CD4-positive, alpha-beta T cell treated with Interferon gamma for 1 hour (primary cell): ENCODE measurements around the gene PNPLA7.
"Not testable (repeated sequence)": the region's sequence is repeated elsewhere in the genome, so short reads cannot be mapped to it uniquely, and the experiment has no call there.

Experiments
- DNase-seq: peaks from one replicate; pipeline ENCODE4 v3.0.0-alpha.2; 2020

The PNPLA7 gene

DNA sequence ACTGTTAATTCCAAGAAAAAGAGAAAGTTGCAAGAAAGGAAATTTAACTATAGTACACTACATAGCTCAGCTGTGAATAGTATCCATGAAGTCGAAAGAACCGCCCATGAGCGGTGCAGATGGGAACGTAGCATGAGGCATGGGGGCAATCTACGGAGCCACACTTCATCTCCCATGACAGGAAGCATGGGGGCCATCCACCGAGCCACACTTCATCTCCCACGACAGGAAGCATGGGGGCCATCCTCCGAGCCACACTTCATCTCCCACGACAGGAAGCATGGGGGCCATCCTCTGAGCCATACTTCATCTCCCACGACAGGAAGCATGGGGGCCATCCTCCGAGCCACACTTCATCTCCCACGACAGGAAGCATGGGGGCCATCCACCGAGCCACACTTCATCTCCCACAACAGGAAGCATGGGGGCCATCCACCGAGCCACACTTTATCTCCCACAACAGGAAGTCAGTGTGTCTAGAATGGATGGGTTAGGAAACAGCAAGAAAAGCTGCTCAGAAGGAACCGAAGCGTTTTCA is 13.5 kb downstream of the PNPLA7 start:
- not testable (repeated sequence) for DNase-seq

DNA sequence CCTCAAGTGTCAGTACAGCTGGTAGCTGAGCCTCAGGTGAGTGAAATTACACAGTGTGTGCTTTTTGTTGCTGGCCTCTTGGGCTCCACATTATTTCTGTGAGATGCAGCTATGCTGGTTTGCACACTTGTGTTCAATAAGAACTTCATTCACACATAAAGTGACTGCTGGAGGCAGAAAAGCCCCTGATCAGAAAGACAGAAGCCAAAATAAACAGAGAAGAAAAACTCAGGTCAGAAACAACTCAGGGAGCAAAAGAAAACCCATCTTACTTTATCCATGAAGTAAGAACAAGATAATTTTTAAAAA is 15.1 kb downstream of the PNPLA7 start:
- DNase-seq, result no peak

DNA sequence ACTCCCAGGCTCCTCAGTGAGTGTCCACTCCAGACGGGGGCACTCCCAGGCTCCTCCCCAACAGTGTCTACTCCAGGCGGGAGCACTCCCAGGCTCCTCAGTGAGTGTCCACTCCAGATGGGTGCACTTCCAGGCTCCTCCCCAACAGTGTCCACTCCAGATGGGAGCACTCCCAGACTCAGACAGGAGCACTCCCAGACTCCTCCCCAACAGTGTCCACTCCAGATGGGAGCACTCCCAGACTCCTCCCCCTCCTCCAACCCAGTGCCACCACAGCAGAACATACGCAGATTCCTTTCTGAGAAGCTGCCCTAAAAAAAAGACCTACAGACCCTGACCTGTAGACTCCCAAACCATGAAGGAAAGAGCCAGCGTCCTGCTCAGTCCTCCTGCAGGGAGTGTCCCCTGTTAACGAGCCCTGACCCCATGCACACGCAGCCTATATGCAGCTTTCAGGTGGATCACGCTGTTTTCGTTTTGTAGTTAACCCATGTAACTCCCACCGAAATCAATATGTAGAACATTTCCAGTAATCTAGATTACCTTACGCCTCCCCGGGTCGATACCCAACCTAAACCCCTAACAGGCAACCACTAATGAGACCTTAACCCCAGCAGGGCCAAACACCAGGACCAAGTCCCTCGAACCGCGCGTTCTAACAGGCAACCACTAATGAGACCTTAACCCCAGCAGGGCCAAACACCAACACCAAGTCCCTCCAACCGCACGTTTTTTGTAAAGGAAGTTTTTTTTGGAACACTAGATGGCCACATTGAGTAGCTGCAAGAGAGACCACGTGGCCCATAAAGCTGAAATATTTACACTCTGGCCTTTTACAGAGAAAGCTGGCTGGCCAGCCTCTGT is 15.7 kb downstream of the PNPLA7 start:
- no peak for DNase-seq

DNA sequence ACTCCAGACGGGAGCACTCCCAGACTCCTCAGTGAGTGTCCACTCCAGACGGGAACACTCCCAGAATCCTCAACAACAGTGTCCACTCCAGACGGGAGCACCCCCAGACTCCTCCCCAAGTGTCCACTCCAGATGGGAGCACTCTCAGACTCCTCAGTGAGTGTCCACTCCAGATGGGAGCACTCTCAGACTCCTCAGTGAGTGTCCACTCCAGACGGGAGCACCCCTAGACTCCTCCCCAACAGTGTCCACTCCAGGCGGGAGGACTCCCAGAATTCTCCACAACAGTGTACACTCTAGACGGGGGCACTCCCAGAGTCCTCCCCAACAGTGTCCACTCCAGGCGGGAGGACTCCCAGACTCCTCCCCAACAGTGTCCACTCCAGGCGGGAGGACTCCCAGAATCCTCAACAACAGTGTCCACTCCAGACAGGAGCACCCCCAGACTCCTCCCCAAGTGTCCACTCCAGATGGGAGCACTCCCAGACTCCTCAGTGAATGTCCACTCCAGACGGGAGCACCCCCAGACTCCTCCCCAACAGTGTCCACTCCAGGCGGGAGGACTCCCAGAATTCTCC is 17.2 kb downstream of the PNPLA7 start:
- not testable (repeated sequence) for DNase-seq

DNA sequence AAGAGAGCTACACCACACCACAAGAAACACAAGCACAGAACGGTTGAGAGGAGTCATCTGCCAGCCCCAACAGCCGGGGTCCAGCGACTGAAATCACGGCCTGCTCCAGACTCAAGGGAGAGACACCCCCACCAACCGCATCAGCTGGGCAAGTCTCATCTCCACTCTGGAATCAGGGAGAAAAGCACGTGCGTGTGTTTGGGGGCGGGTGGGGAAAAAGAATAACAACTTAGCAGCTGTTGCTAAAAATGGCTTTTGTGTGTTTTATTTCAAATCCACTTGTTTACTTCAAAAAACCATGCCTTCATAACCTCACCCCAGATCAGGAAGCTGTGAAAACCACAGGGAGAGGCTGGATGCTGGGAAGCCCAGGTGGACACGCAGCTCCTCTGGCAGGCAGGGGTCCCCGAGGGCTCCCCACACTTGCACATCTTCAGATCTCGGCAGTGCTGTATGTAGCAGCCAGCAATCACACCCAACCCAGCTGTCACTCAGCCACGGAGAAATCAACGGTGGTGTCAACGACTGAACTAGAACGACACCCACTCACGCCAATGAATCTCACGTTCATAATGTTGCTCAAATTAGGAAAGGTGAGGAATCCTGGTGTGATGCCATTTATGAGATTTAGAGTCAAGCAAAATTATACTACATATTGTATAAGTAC is 19.0 kb downstream of the PNPLA7 start:
- DNase-seq, result no peak

DNA sequence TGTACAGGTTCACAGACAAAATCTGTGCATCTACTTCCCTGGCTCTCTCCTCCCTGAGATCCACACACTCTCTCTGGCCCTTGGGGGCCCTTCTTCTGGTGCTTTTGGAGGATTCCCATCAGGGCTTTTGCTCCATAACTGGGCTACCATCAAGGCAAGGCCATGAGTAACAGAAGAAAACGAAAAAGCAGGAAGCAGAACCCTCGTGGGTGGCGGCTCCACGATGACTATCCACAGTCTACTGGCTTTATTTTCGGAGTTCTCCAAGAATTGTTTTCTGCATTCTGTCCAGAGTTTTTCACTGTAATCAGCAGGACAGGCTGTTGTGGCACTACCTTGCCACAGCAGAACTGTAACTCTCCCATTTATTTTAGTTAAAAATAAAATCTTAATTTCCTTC is 19.9 kb downstream of the PNPLA7 start:
- DNase-seq, result no peak

DNA sequence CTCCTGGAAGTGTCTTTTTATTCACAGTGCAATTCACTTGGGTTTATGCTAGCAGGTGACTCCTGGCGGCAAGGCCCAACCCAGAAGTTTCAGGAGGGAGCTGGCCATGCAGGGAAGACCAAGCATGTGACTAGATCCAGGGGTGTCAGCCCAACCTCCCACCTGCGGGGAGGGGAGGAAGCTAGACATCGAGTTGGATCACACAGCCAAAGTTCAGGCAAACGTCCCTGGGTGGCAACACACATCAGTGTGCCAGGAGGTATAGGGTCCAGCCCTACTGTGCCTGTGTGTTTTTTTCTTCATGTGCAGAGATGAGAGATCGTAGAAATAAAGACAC is 25.3 kb downstream of the PNPLA7 start:
- DNase-seq, result no peak

DNA sequence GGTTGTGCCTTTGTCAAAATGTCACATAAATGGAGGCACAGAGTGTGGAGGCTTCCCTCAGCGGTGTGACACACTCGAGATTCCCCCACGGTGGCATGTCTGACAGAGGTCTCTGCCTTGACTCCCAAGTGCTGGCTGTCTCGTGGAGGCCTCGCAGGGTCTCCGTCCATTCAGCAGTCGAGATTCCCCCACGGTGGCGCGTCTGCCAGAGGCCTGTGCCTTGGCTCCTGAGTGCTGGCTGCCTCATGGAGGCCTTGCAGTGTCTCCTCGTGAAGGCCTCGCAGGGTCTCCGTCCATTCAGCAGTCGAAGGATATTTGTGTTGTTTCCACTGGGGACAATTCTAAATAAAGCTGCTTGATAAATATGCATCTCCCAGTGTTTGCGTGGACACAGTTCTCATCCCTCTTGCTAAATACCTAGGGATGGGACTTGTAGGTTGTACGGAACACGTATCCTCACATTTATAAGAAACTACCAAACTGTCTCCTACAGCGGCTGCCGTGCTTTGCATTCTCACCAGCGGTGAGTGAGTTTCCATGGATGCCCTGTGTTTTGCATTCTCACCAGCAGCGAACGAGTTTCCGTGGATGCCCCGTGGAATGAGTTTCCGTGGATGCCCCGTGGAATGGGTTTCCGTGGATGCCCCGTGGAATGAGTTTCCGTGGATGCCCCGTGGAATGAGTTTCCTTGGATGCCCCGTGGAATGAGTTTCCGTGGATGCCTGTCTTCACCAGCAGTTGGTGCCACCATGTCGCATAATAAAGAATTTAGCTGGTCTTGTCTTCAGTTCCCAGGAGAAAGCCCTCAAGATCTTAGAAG is 25.8 kb downstream of the PNPLA7 start:
- no peak for DNase-seq

DNA sequence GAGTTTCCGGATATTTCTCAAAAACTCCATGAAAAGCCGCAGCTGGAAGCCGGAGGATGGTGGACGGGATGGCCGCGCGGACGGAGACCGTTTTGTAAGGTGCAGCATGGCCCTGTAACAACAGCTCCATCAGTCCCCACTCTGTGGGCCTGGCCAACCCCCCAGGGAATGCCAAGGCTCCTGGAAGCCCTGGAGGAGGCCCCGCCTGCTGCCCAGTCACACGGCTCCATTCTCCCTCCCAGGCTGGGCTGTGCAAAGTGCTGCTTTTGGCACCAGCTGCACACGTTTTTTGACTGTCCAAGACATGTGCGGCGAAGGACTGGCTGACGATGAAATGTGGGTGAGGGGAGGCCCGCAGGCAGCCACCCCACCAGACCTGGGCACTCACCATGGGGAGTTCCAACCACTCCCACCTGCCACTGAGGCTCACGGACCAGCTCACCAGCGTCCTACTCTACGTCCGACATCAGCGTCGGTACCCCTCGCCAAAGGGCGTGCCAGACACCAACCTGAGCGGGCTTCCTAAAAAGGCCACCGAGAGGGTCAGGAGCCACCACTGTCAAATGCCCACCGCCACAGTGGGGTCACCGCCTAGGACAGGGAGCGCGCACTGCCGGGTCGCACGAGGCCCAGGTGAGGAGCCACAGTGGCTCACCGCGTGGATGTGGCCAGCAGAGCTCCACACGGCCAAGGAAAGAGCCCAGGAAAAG is 27.3 kb downstream of the PNPLA7 start:
- no peak for DNase-seq

DNA sequence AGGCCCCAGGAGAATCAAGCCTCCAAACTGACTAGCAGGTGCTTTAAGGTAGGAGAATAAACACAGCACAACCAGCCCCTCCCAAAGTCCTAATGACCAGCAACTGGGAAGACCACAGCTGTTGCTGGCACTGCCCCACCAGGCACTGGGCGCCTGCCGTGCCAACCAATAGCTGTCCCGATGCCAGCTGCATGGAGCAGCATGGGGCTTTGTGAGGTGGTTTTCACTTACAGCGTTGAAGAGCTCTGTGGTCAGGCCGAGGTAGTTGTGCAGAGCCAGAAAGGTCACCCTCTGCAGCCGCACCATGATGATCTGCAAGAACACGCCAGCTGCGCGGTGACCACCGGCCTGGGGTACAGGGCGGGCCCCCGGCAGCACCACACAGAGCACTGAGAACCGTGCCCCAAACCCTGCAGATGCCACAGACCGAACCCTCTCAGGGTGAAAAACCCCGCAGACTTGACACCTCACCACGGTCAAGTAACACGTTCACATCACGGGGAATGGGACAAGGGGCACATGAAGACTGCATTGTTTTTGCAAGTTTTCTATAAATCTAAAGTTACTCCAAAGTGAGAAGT is 28.7 kb downstream of the PNPLA7 start:
- no peak for DNase-seq

DNA sequence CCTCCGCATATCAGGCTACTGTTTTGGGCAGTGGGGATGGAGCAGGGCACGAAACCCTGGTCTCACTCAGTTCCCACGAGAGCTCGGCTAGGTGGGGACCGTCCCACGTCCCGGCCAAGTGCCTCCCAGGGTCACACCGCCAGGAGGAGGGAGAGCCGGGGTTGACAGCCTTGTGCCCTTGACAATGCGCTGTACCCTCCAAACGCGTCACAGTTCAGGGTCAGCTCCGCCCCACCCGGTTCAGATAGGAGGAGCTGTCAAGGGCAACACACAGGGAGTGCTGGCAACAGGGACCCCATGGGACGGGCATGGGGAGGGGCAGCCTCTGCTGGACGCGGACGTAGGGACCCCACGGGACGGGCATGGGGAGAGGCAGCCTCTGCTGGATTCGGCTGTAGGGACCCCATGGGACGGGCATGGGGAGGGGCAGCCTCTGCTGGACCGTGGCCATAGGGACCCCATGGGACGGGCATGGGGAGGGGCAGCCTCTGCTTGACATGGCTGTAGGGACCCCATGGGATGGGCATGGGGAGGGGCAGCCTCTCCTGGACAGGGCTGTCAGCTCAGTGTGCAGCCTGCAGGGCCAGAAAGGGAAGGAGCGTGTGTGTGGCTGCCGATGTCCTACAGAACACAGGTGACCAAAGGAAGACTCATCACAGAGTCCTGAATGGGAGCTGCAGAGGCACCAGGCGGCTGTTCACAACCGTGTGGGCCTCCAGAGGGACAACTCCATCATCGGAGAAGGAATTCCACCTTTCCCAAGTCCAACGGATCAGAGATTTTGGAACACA is 29.4 kb downstream of the PNPLA7 start:
- no peak for DNase-seq

DNA sequence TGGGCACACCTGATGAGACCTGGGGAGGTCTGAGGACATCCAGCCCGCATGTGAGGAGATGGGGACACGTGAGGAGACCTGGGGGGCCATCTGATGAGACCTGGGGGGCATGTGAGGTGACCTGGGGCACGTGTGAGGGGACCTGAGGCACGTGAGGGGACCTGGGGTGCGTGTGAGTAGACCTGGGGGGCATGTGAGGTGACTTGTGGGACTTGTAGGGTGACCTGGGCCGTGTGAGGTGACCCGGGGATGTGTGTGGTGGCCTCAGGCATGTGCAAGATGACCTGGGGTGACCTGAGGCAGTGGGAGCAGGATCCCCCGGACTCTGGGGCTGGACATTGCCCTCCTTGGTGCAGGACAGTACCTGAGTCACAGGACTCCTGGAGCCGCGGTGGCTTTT is 30.6 kb downstream of the PNPLA7 start:
- no peak for DNase-seq

DNA sequence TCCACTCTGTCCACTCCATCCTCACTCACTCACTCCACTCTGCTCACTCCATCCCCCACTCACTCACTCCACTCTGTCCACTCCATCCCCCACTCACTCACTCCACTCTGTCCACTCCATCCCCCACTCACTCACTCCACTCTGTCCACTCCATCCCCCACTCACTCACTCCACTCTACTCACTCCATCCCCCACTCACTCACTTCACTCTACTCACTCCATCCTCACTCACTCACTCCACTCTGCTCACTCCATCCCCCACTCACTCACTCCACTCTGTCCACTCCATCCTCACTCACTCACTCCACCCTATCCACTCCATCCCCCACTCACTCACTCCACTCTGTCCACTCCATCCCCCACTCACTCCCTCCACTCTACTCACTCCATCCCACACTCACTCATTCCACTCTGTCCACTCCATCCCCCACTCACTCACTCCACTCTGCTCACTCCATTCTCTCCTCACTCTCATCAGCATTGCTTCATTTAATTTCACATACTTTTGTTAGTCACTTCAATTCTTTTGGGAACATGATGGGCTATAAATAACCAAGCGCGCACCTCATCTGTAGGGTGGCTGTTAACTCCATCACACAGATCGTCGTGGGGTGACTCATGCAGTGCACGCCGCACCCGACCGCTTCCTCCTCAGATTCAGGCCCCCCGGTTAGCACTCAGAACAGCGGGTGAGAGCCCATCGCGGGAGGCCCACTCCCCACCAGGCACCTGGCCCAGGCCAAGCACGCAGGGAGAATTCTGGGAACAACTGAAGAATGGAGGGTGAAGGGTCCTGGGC is 31.3 kb downstream of the PNPLA7 start:
- DNase-seq, result not testable (repeated sequence)

DNA sequence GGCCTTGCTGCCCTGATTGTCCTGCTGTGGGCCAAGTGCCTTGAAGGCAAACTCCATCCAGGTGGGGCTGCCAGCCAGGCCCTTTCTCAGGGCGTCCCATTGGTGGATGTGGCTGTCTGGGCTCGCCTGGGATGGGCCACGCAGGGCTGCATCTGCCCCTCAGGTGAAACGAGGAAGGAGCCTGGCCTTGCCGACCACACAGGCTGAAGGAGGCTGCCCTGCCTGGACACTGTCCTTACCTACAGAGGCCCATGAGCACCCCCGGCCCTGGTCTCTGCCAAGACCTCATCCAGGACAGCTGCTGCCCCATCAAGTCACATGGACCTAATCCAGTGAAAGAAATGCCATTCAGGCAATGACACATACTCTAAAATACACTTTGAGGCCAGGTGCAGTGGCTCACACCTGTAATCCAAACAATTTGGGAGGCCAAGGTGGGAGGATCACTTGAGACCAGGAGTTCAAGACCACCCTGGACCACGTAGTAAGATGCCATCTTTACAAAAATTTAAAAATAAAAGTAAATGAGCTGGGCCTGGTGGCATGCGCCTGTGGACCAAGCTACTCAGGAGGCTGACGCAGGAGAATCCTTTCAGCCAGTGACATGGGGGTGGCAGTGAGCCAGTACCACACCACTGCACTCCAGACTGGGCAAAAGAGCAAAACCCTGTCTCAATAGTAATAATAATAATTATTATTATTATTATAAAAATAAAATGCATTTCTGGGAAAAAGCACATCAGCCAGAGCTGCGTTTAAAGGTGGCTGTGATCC is 33.9 kb downstream of the PNPLA7 start:
- no peak for DNase-seq

DNA sequence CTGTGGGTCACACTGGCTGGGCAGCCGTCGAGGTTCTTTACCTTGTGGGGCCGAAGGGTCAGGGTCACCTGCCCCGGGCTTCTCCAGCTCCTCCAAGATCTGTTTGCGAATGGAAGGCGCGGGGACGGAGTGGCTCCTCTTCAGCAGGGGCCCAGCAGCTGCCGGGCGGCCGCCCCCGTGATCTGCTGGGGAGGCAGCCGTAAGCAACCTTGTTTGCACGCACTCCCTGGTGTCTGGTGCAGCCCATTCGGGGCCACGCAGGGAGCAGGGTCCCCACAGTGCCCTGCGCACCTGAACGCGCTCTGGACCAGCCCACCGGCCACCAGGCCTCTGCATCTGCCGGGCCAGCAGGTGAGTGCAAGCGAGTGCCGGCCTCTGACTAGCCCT is 34.9 kb downstream of the PNPLA7 start:
- no peak for DNase-seq

DNA sequence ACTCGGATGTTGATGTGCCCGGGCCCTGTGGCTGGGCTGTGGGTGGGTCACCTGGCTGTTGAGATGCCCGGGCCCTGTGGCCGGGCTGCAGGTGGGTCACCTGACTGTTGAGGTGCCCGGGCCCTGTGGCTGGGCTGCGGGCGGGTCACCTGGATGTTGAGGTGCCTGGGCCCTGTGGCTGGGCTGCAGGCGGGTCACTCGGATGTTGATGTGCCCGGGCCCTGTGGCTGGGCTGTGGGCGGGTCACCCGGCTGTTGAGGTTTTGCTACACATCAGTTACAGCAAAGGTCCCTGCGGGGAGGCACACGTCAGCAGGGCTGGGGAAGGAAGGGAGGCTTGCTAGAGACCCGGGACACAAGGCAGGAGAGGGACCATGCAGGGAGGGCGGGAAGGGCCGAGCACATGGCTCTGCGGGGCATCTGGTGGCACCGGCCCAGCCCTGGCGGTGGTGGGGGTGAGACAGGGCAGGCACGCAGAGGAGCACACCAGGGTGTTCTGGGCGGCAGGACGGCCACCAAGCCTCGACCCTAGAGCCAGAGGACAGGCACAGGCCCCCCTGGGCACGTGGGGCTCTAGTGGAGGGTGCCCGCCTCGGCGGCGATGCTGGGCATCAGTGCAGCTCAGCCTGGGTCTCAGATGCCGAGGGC is 35.4 kb downstream of the PNPLA7 start:
- DNase-seq, result no peak

DNA sequence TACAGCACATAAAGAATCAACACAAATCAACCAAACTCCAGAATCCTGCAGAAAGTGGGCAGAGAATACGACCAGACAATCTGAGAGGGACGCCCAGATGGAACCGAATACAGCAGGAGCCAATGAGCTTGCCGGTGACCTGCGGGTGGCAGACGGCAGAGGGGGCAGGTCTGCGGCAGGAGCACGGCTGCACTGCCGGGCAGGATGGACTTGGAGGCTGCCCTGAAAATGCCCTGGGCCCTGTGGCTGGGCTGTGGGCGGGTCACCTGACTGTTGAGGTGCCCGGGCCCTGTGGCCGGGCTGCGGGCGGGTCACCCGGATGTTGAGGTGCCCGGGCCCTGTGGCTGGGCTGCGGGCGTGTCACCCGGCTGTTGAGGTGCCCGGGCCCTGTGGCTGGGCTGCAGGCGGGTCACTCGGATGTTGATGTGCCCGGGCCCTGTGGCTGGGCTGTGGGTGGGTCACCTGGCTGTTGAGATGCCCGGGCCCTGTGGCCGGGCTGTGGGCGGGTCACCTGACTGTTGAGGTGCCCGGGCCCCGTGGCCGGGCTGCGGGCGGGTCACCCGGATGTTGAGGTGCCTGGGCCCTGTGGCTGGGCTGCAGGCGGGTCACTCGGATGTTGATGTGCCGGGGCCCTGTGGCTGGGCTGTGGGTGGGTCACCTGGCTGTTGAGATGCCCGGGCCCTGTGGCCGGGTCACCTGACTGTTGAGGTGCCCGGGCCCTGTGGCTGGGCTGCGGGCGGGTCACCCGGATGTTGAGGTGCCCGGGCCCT is 36.2 kb downstream of the PNPLA7 start:
- not testable (repeated sequence) for DNase-seq

DNA sequence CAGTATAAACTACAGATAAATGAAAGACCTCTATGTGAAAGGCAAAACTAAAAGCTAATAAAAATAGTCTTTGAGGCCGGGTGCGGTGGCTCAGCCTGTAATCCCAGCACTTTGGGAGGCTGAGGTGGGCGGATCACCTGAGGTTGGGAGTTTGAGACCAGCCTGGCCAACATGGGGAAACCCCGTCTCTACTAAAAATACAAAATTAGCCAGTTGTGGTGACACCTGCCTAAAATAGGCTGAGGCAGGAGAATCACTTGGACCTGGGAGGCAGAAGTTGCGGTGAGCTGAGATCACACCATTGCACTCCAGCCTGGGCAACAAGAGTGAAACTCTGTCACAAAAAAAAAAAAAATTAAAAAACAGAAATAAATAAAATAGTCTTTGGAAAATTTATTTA is 37.1 kb downstream of the PNPLA7 start:
- DNase-seq, result not testable (repeated sequence)
